Mucosa of rectum (tissue), 2 donors: Measurements from ENCODE around the gene CGNL1.

Experiments
- H3K27ac ChIP-seq, 2 donors: one replicate each; pipeline ENCODE4 v1.7.0; 2013; ENCODE audit warnings: inconsistent platforms in 2 of 2, low read depth in 2 of 2, low read length in 2 of 2
- H3K27me3 ChIP-seq, 2 donors: one replicate each; pipeline ENCODE4 v1.7.0; 2013; ENCODE audit warnings: low read length in 2 of 2; ENCODE audit not compliant: control insufficient read depth in 2 of 2, insufficient read depth in 2 of 2
- H3K36me3 ChIP-seq, 2 donors: one replicate each; pipeline ENCODE4 v1.7.0; 2013; ENCODE audit warnings: low read length in 2 of 2; ENCODE audit not compliant: control insufficient read depth in 2 of 2, insufficient read depth in 2 of 2
- H3K4me1 ChIP-seq, 2 donors: one replicate each; pipeline ENCODE4 v1.7.0; 2013; ENCODE audit warnings: low read length in 2 of 2, mild to moderate bottlenecking in 1 of 2; ENCODE audit not compliant: control insufficient read depth in 2 of 2, insufficient read depth in 2 of 2
- H3K4me3 ChIP-seq, 2 donors: one replicate each; pipeline ENCODE4 v1.7.0; 2013; ENCODE audit warnings: low read length in 2 of 2
- H3K9ac ChIP-seq, 2 donors: one replicate each; pipeline ENCODE4 v1.7.0; 2013; ENCODE audit warnings: low read length in 2 of 2, low read depth in 1 of 2, mild to moderate bottlenecking in 1 of 2
- H3K9me3 ChIP-seq, 2 donors: one replicate each; pipeline ENCODE4 v1.7.0; 2013; ENCODE audit warnings: low read length in 2 of 2; ENCODE audit not compliant: control insufficient read depth in 2 of 2
- donor health status: healthy.
- donor health status: Normal muscosa, but diverticular disease.

The CGNL1 gene

GRCh38 chr15:57582090-57582489 is 205.8 kb downstream of the CGNL1 start:
- Histone ChIP-seq H3K4me3 (no peak overlapping the region), H3K4me1 (peaks cover 39 to 41% of the 10 kb centered on the region in 2 donors)

GRCh38 chr15:57583282-57583681 is 207.0 kb downstream of the CGNL1 start:
- Histone ChIP-seq H3K9ac (no peak overlapping the region), H3K27ac (no peak overlapping the region), H3K36me3 (no peaks in the 10 kb centered on the region), H3K4me1 (peaks cover 40 to 43% of the 10 kb centered on the region in 2 donors), H3K9me3 (no peaks in the 10 kb centered on the region), H3K4me3 (no peak overlapping the region), H3K27me3 (no peaks in the 10 kb centered on the region)

More at GRCh38 chr15:57582090-57582489, 205.8 kb downstream of the CGNL1 start:
- no peaks in the 10 kb centered on the region for H3K36me3 ChIP-seq
- H3K9ac ChIP-seq: no peak overlapping the region
- H3K9me3 ChIP-seq: no peaks in the 10 kb centered on the region
- no peaks in the 10 kb centered on the region for H3K27me3 ChIP-seq
- no peak overlapping the region for H3K27ac ChIP-seq

- no peaks in the 10 kb centered on the region for H3K36me3 ChIP-seq
- no peak overlapping the region for H3K4me3 ChIP-seq
- H3K9me3 ChIP-seq: no peaks in the 10 kb centered on the region
- no peaks in the 10 kb centered on the region for H3K27me3 ChIP-seq
- H3K27ac ChIP-seq: no peak overlapping the region
- no peak overlapping the region for H3K9ac ChIP-seq
- peaks cover 36 to 45% of the 10 kb centered on the region in 2 donors for H3K4me1 ChIP-seq
These were observed 207.4 kb downstream of the CGNL1 start for GRCh38 chr15:57583720-57584119.

- H3K27ac ChIP-seq: peak overlapping the region in 1 of 2 donors; percentile 4
- no peaks in the 10 kb centered on the region for H3K9me3 ChIP-seq
- no peaks in the 10 kb centered on the region for H3K27me3 ChIP-seq
- H3K4me1 ChIP-seq: peaks cover 16 to 37% of the 10 kb centered on the region in 2 donors
- no peak overlapping the region for H3K4me3 ChIP-seq
- no peak overlapping the region for H3K9ac ChIP-seq
- H3K36me3 ChIP-seq: no peaks in the 10 kb centered on the region
These were observed 210.5 kb downstream of the CGNL1 start for GRCh38 chr15:57586661-57587424.

GRCh38 chr15:57589281-57589680 is 213.0 kb downstream of the CGNL1 start:
- Histone ChIP-seq H3K36me3 (no peaks in the 10 kb centered on the region), H3K9ac (no peak overlapping the region), H3K9me3 (no peaks in the 10 kb centered on the region), H3K4me1 (peaks cover 11 to 42% of the 10 kb centered on the region in 2 donors), H3K27ac (peak overlapping the region in 1 of 2 donors; percentile 48), H3K4me3 (no peak overlapping the region), H3K27me3 (no peaks in the 10 kb centered on the region)

- H3K36me3 ChIP-seq: no peaks in the 10 kb centered on the region
- no peaks in the 10 kb centered on the region for H3K9me3 ChIP-seq
- peaks cover 11 to 47% of the 10 kb centered on the region in 2 donors for H3K4me1 ChIP-seq
- H3K27me3 ChIP-seq: no peaks in the 10 kb centered on the region
- H3K27ac ChIP-seq: no peak overlapping the region
- H3K9ac ChIP-seq: no peak overlapping the region
- no peak overlapping the region for H3K4me3 ChIP-seq
These were observed 213.4 kb downstream of the CGNL1 start for GRCh38 chr15:57589754-57590153.

GRCh38 chr15:57591237-57591821 is 215.0 kb downstream of the CGNL1 start:
- Histone ChIP-seq H3K4me3 (peak overlapping the region; percentile 71 to 75), H3K4me1 (peaks cover 16 to 55% of the 10 kb centered on the region in 2 donors), H3K27me3 (no peaks in the 10 kb centered on the region), H3K9me3 (no peaks in the 10 kb centered on the region), H3K9ac (peak overlapping the region; percentile 53 to 61), H3K27ac (peak overlapping the region; percentile 59 to 76), H3K36me3 (no peaks in the 10 kb centered on the region)

- no peaks in the 10 kb centered on the region for H3K36me3 ChIP-seq
- peak within 1 kb of the TSS; percentile 53 to 80 for H3K9ac ChIP-seq
- H3K27ac ChIP-seq: peak within 1 kb of the TSS; percentile 69 to 76
- no peaks in the 10 kb centered on the region for H3K9me3 ChIP-seq
- no peaks in the 10 kb centered on the region for H3K27me3 ChIP-seq
- H3K4me1 ChIP-seq: peaks cover 16 to 53% of the 10 kb centered on the region in 2 donors
- H3K4me3 ChIP-seq: peak within 1 kb of the TSS; percentile 74 to 75
These were observed 215.6 kb downstream of the CGNL1 start, which contains the start of gene MYZAP for GRCh38 chr15:57591822-57592367. Gene MYZAP (plus strand): TSS chr15:57591904. CDS start chr15:57592035, 131 bp downstream.

- Histone ChIP-seq H3K9me3 (no peaks in the 10 kb centered on the region), H3K4me1 (peaks cover 19 to 50% of the 10 kb centered on the region in 2 donors), H3K27ac (peak overlapping the region; percentile 69 to 71), H3K27me3 (no peaks in the 10 kb centered on the region), H3K4me3 (peak overlapping the region; percentile 73 to 74), H3K36me3 (no peaks in the 10 kb centered on the region), H3K9ac (peak overlapping the region; percentile 43 to 80)
These were observed 216.1 kb downstream of the CGNL1 start for GRCh38 chr15:57592426-57592825.

- H3K27ac ChIP-seq: peak overlapping the region in 1 of 2 donors; percentile 71
- H3K36me3 ChIP-seq: no peaks in the 10 kb centered on the region
- H3K4me1 ChIP-seq: peaks cover 18 to 45% of the 10 kb centered on the region in 2 donors
- no peaks in the 10 kb centered on the region for H3K9me3 ChIP-seq
- H3K27me3 ChIP-seq: no peaks in the 10 kb centered on the region
- peak overlapping the region; percentile 73 to 74 for H3K4me3 ChIP-seq
- H3K9ac ChIP-seq: no peak overlapping the region
These were observed 216.6 kb downstream of the CGNL1 start for GRCh38 chr15:57592836-57593420.
